IPS-18a (cell line): ENCODE results near the gene HHAT.

ENCODE experiments used
- H3K27ac ChIP-seq: one replicate; pipeline ENCODE4 v1.5.1; 2013; ENCODE audit warnings: low read length
- H3K27me3 ChIP-seq: one replicate; pipeline ENCODE4 v1.6.1; 2013; ENCODE audit warnings: mild to moderate bottlenecking, low read length; ENCODE audit not compliant: control insufficient read depth, insufficient read depth
- H3K36me3 ChIP-seq: one replicate; pipeline ENCODE4 v1.6.1; 2013; ENCODE audit warnings: low read depth, low read length; ENCODE audit not compliant: control insufficient read depth
- H3K4me1 ChIP-seq: one replicate; pipeline ENCODE4 v1.6.1; 2013; ENCODE audit warnings: low read depth, low read length; ENCODE audit not compliant: control insufficient read depth
- H3K4me3 ChIP-seq: one replicate; pipeline ENCODE4 v1.5.1; 2013; ENCODE audit warnings: low read length
- H3K9ac ChIP-seq: one replicate; pipeline ENCODE4 v1.6.1; 2013; ENCODE audit warnings: mild to moderate bottlenecking, low read length, moderate library complexity
- H3K9me3 ChIP-seq: one replicate; pipeline ENCODE4 v1.6.1; 2013; ENCODE audit warnings: low read depth, low read length; ENCODE audit not compliant: control insufficient read depth

HHAT gene

GRCh38 chr1:210662291-210663050 lies 333.8 kb downstream of the HHAT start:
- H3K9ac ChIP-seq, result no peak overlapping the region
- H3K9me3 ChIP-seq, result no peaks in the 10 kb centered on the region
- H3K36me3 ChIP-seq, result no peaks in the 10 kb centered on the region
- H3K4me3 ChIP-seq, result no peak overlapping the region
- no peaks in the 10 kb centered on the region for H3K4me1 ChIP-seq
- no peak overlapping the region for H3K27ac ChIP-seq
- no peaks in the 10 kb centered on the region for H3K27me3 ChIP-seq

DNA sequence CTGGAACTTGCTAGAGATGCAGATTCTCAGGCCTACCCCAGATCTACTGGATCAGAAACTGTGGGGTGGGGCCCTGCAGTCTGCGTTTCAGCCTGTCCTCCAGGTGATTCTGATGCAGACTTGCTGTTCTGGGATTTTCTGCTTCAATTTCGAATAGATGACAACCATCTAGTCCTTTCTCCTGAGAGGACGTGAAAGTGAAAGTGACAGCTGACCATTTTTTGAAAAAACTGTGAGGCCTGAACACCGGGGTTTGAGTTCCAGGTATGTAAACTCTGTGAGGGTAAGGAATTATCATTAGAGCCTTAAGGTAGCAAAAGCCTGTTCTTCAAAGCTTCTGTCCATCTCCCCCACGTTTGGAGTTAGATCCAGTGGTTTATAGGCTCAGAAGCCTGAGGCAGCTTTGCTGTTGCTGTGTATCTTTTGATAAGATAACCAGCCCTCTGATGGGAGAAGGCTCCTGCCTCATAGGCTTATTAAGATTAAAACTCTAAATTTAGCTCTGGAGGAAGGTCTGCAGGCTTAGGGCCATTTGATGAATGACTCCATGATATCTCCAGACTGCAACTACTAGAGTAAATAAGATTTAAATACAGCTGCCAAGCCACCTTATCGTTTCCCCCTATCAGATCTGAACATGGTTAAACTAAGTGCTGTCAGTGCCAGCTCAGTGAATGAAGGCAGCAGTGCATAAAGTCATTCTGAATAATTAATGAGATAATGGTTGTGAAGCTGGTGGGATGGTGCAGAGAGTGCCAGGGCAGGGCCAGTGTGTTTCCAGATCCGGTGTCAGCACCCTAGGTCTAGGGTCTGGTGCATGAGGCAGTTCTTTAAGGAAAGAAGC lies 335.2 kb downstream of the HHAT start:
- Histone ChIP-seq H3K36me3 (no peaks in the 10 kb centered on the region), H3K27me3 (no peaks in the 10 kb centered on the region), H3K27ac (no peak overlapping the region), H3K9me3 (no peaks in the 10 kb centered on the region), H3K4me1 (no peaks in the 10 kb centered on the region), H3K9ac (no peak overlapping the region), H3K4me3 (no peak overlapping the region)

DNA sequence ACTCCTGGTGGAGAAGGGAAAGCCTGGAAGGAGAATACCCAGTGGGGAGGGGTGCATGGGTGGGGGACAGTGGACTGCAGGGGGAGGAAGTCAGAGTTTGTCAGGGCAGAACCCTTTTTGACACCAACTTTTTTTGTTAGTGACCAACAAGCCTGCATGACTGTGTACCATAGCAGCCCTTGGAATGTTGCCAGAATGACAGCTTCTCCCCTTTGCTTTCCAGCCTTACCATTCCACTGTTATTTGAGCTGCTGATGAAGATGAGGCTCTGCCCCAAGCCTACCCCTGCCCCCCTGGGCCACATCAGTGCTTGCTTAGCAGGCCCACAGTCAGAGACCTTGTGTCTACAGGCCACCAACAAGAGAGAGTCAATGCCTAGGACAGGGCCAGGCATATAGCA lies 341.2 kb downstream of the HHAT start:
- no peaks in the 10 kb centered on the region for H3K9me3 ChIP-seq
- H3K36me3 ChIP-seq, result no peaks in the 10 kb centered on the region
- no peaks in the 10 kb centered on the region for H3K4me1 ChIP-seq
- H3K27me3 ChIP-seq, result no peaks in the 10 kb centered on the region
- no peak overlapping the region for H3K9ac ChIP-seq
- no peak overlapping the region for H3K4me3 ChIP-seq
- no peak overlapping the region for H3K27ac ChIP-seq

DNA sequence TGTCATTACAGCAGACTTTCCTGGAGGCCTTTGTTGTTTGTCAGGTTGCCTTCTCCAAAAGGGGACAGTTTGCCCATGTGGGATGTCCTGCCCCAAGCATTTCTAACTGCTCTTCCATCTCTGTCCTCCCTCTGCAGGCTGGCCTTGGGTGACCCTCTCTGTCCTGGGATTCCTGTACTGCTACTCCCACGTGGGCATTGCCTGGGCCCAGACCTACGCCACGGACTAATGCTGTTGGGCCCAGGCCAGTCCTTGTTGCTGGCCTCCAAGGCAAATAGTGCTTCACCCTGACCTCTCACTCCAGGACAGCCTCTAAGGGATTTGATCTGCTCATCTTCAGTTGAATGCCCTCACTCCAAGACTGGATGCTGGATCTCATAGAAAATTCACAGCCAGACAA lies 345.4 kb downstream of the HHAT start:
- Histone ChIP-seq H3K27ac (no peak overlapping the region), H3K36me3 (no peaks in the 10 kb centered on the region), H3K9me3 (no peaks in the 10 kb centered on the region), H3K27me3 (no peaks in the 10 kb centered on the region), H3K4me1 (no peaks in the 10 kb centered on the region), H3K4me3 (no peak overlapping the region), H3K9ac (no peak overlapping the region)

- no peak overlapping the region for H3K9ac ChIP-seq
- H3K27ac ChIP-seq, result no peak overlapping the region
- H3K4me3 ChIP-seq, result no peak overlapping the region
- H3K27me3 ChIP-seq, result no peaks in the 10 kb centered on the region
- H3K36me3 ChIP-seq, result no peaks in the 10 kb centered on the region
- no peaks in the 10 kb centered on the region for H3K4me1 ChIP-seq
- no peaks in the 10 kb centered on the region for H3K9me3 ChIP-seq
Observed at GRCh38 chr1:210676539-210676938, 347.8 kb downstream of the HHAT start.

DNA sequence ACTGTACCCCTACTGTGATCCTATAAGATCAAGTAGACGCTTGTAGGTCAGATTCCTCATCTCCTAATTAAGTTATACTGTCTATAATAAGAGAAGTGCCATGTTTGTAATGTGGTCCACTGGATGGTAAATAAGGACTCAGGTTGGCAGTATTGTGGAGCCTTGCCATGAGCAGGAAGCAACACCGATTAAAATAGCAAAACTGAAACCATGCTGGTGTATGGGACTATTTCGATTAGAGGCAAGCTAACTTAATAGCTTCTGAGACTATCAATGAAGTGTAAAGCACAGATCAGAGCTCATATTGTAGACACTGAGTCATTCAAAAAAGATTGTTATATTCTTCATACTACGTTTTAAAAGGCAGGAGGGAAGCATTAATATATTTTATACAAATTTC lies 348.8 kb downstream of the HHAT start:
- H3K36me3 ChIP-seq, result no peaks in the 10 kb centered on the region
- no peak overlapping the region for H3K4me3 ChIP-seq
- no peaks in the 10 kb centered on the region for H3K27me3 ChIP-seq
- no peaks in the 10 kb centered on the region for H3K4me1 ChIP-seq
- H3K9me3 ChIP-seq, result no peaks in the 10 kb centered on the region
- no peak overlapping the region for H3K27ac ChIP-seq
- H3K9ac ChIP-seq, result no peak overlapping the region

DNA sequence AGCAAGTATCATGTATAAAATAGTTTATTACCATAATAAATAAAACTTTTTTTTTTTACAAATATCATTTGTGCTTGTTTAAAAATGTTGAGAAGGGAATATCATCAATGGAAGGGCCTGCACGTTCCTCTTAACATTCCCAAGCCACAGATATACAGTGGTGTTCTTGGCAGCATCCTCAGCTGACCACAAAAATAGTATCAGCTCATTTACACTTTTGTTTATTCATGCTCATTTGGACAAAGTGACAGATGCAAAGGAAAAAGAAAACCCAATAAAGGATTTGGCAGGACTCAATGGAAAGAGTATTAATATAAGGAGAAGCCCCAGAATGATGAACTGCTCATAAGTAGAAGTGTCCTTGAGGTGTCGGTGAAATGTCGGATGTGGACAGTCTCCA lies 349.6 kb downstream of the HHAT start:
- Histone ChIP-seq H3K4me1 (no peaks in the 10 kb centered on the region), H3K27me3 (no peaks in the 10 kb centered on the region), H3K27ac (no peak overlapping the region), H3K9ac (no peak overlapping the region), H3K9me3 (no peaks in the 10 kb centered on the region), H3K4me3 (no peak overlapping the region), H3K36me3 (no peaks in the 10 kb centered on the region)

- H3K36me3 ChIP-seq, result no peaks in the 10 kb centered on the region
- H3K4me1 ChIP-seq, result no peaks in the 10 kb centered on the region
- H3K4me3 ChIP-seq, result no peak overlapping the region
- H3K27me3 ChIP-seq, result no peaks in the 10 kb centered on the region
- no peak overlapping the region for H3K27ac ChIP-seq
- H3K9ac ChIP-seq, result no peak overlapping the region
- no peaks in the 10 kb centered on the region for H3K9me3 ChIP-seq
Observed at GRCh38 chr1:210681158-210681557, 352.5 kb downstream of the HHAT start.

DNA sequence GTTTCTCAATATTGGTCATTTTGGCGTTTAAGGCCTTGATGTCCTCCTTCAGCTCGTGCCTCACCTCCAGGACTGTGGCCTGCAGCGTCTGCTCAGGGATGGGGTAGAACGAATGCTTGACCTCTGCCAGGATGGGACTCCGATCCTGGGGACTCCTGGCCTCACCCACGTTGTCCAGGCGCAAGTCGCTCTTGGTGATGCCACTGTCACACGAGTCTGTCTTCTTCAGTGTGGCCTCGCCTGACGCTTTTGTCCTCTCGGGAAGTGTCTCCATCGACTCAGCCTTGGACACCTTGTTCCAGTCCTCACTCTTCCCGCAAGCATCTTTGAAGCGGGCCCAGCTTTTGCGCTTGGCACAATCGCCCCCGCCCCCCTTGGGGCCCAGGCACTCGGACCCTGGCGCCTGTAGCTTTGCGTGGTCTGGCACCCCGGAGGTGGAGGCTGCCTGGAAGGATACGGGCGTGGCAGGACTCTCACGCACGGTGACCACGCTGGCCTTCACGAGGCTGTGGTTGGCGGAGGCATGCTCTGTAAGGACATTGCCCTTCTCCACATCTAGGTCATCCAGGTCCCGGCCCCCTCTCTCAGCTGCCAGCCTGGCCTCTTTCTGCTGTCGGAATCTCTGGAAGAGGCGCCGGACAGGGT lies 354.8 kb downstream of the HHAT start:
- no peak overlapping the region for H3K9ac ChIP-seq
- no peaks in the 10 kb centered on the region for H3K36me3 ChIP-seq
- H3K4me3 ChIP-seq, result no peak overlapping the region
- no peaks in the 10 kb centered on the region for H3K9me3 ChIP-seq
- H3K27me3 ChIP-seq, result no peaks in the 10 kb centered on the region
- no peak overlapping the region for H3K27ac ChIP-seq
- H3K4me1 ChIP-seq, result no peaks in the 10 kb centered on the region

DNA sequence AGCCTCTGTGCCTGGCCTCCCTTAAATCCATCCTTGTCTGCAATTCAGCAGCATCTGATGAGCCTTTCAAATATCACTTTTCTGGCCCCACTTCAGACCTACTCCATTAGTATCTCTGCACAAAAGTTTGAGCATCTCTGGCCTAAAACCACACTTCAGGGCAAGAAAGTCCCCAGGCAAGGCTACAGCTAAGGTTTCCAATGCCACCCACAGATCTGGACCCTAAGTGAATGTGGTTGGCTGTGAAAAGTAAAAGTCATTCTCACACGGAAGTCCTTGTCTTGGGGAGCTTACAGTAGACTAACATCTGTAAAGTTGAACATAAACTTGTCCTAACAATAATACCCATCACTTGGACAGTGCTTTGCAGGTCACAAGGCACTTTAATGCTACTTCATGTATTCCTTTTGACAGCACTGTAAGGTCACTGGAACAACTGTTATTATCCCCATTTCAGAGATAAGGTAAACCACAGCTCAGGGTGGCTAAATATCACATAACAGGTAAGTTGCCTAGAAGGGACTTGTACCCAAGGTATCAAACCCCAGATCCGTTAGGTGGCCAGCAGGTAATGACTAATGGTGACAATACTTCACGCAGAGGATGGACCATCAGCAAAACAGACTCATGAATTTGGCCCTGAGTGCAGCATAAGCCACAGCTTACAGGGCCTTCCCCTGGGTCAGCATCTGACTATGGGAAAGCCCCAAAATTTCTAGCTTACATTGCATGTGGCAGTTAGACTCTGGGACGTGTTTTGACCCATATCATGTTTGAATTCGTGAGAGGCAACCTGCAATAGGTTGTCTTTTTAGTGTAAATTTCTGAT lies 356.0 kb downstream of the HHAT start:
- Histone ChIP-seq H3K4me1 (no peaks in the 10 kb centered on the region), H3K27ac (no peak overlapping the region), H3K9ac (no peak overlapping the region), H3K9me3 (no peaks in the 10 kb centered on the region), H3K27me3 (no peaks in the 10 kb centered on the region), H3K36me3 (no peaks in the 10 kb centered on the region), H3K4me3 (no peak overlapping the region)

DNA sequence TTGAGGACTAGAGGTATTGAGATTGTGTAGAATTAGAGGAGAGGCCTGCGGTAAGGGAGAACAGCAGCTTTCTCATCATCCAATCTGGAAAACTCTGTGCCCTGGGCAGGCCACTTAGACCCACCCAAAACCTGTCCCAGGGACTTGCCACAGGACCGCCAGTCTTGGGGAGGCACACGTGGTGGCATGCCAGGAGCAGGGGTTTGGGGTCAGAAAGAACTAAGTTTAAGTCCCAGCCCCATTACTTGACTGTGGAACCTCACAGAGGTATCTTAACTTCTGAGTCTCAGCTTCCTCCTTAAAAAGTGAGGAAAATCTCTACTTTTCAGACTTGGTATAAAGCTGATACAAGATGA lies 356.6 kb downstream of the HHAT start:
- Histone ChIP-seq H3K9ac (no peak overlapping the region), H3K36me3 (no peaks in the 10 kb centered on the region), H3K9me3 (no peaks in the 10 kb centered on the region), H3K4me1 (no peaks in the 10 kb centered on the region), H3K27ac (no peak overlapping the region), H3K27me3 (no peaks in the 10 kb centered on the region), H3K4me3 (no peak overlapping the region)
